ENCODE measurements around the gene PHF21B.

The PHF21B gene

DNA sequence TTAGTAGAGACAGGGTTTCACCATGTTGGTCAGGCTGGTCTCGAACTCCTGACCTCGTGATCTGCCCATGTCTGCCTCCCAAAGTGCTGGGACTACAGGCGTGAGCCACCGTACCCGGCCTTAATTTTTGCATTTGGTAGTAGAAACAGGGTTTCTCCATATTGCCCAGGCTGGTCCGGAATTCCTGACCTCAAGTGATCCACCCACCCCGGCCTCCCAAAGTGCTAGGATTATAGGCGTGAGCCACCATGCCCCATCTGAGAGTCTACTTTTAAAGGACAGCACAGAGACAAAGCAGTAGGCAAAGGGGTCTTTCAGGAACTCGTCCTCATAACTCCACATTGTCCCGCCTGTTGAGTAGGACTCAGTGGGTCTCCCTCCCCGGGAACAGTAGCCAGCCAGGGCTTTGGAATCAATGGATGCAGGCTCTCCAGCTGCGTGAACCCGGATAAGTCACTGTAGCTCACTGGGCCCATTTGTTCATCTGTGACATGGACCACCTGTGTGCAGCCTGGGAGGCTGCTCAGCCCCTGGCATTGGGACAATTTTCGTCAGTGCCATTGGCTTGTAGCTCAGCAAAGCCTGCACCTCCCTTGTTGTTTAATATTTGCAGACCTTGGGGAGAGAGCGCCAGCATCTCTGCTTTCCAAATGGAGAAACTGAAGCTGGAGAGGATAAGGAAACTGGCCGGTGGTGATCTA is 171.3 kb downstream of the PHF21B start:
- Mint-ChIP-seq H3K36me3 (ENCODE audit: insufficient read depth) (peaks cover 8% of the 10 kb centered on the region), H3K4me3 (no peak overlapping the region), H3K4me1 (ENCODE audit: low read depth in 2 of 2) (no peaks in the 10 kb centered on the region), H3K9me3 (no peaks in the 10 kb centered on the region), H3K27ac (no peak overlapping the region), H3K27me3 (peaks cover 14 to 15% of the 10 kb centered on the region in 2 donors)
- DNase-seq (no peak), ATAC-seq (replicated peaks) (no peak)

DNA sequence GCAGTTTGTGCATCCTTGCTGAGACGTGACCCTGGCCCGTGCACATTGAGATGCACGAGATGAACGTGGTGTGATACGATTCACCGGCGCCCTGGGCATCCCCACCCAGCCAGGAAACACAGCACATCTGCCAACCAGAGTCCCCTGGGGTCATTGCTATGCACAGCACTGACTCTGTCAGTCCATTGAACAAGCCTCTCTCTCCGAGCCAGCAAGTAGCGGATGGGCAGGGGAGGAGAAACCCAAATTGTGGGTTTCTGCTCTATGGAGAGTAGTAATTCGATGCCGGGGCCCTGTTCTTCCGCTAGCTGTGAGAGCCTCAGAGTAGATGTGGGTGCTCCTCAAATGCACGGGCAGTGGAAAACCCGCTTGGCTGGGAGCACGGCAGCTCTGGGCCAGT is 172.3 kb downstream of the PHF21B start:
- H3K36me3 Mint-ChIP-seq (ENCODE audit: insufficient read depth), result peaks cover 12% of the 10 kb centered on the region
- ATAC-seq (replicated peaks) (no peak), DNase-seq (no peak)
- no peak overlapping the region for H3K4me3 Mint-ChIP-seq
- no peaks in the 10 kb centered on the region for H3K4me1 Mint-ChIP-seq (ENCODE audit: low read depth in 2 of 2)
- H3K27me3 Mint-ChIP-seq, result peaks cover 14 to 15% of the 10 kb centered on the region in 2 donors
- no peaks in the 10 kb centered on the region for H3K9me3 Mint-ChIP-seq
- no peak overlapping the region for H3K27ac Mint-ChIP-seq

DNA sequence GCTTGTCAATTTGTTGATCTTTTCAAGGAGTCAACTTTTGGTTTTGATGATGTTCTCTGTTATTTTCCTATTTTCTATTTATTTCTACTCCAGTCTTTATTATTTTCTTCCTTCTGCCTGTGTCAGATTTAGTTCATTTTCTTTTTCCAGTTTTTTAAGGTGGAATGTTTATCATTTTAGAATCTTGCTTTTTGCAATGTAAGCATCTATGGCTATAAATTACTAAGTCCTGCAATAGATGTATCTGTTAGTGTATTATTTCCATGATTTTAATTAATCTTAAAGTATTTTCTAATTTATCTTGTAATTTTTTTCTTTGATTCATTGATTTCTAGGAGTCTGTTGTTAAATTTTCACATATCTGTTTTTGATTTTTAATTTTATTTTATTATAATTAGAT is 175.7 kb downstream of the PHF21B start:
- H3K4me3 Mint-ChIP-seq, result no peak overlapping the region
- H3K9me3 Mint-ChIP-seq, result no peaks in the 10 kb centered on the region
- ATAC-seq (replicated peaks) (no peak), DNase-seq (no peak)
- no peaks in the 10 kb centered on the region for H3K4me1 Mint-ChIP-seq (ENCODE audit: low read depth in 2 of 2)
- H3K27me3 Mint-ChIP-seq, result peaks cover 0 to 6% of the 10 kb centered on the region in 2 donors
- peaks cover 4% of the 10 kb centered on the region for H3K36me3 Mint-ChIP-seq (ENCODE audit: insufficient read depth)
- H3K27ac Mint-ChIP-seq, result no peak overlapping the region

DNA sequence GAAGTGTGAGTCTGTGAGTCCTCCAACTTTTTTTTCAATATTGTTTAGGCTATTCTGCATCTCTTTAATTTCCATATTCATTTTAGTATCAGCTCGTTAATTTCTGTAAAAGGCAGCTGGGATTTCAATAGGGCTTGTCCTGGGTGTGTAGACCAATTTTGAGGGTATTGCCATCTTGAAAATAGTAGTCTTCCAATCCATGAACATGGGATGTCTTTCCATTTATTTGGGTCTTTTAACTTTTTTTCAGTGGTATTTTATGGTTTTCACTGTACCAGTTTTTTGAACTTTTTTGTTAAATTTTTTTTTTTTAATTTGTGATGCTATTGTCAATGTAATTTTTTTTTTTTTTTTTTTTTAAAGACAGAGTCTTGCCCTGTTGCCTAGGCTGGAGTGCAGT is 177.9 kb downstream of the PHF21B start:
- ATAC-seq (replicated peaks) (no peak), DNase-seq (no peak)
- no peaks in the 10 kb centered on the region for H3K9me3 Mint-ChIP-seq
- H3K4me1 Mint-ChIP-seq (ENCODE audit: low read depth in 2 of 2), result peaks cover 0 to 4% of the 10 kb centered on the region in 2 donors
- H3K36me3 Mint-ChIP-seq (ENCODE audit: insufficient read depth), result peaks cover 4% of the 10 kb centered on the region
- no peak overlapping the region for H3K27ac Mint-ChIP-seq
- no peak overlapping the region for H3K4me3 Mint-ChIP-seq
- H3K27me3 Mint-ChIP-seq, result peaks cover 0 to 9% of the 10 kb centered on the region in 2 donors
